ENCODE data around the gene PLEKHA4.
"Not testable (repeated sequence)": the region's sequence is repeated elsewhere in the genome, so short reads cannot be mapped to it uniquely, and the experiment has no call there.

The PLEKHA4 gene

DNA sequence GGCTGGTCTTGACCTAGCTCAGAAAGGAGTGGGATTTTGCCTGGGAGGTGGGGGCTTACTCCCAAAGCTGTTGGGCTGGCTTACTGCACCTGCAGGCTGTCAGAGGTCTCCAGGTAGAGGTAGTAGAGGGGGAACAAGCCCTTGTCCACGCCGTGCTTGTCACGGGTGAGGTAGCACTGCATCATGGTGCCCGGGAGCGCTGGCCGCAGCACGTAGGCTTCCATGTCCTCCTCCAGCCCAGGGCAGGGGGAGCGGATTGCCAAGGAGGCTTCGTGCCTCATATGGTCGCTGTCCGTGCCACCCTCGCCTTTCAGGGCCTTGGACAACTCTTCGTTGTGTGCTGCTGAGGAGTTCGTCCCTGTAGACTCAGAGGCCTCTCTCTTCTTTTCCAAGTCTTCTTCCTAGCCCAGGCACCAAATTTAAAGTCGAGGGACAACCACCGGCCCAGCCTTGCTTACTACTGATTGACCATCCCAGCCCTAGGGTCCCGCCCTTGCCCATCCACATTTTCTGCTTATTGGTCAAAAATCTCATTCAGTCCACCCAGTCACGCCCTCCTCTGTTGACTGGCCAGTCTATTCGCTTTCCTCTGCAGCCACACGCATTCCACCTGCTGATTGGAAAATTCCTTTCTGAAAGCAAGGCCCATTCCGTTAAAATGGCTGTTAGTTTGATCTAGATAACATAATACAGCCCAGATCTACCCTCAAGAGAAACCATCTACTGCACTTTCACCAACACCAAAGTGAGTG is 19.6 kb upstream of the PLEKHA4 start:
- DNase-seq: no peak

- no peak for DNase-seq
Measured at GRCh38 chr19:48883726-48884125, 15.3 kb upstream of the PLEKHA4 start.

DNA sequence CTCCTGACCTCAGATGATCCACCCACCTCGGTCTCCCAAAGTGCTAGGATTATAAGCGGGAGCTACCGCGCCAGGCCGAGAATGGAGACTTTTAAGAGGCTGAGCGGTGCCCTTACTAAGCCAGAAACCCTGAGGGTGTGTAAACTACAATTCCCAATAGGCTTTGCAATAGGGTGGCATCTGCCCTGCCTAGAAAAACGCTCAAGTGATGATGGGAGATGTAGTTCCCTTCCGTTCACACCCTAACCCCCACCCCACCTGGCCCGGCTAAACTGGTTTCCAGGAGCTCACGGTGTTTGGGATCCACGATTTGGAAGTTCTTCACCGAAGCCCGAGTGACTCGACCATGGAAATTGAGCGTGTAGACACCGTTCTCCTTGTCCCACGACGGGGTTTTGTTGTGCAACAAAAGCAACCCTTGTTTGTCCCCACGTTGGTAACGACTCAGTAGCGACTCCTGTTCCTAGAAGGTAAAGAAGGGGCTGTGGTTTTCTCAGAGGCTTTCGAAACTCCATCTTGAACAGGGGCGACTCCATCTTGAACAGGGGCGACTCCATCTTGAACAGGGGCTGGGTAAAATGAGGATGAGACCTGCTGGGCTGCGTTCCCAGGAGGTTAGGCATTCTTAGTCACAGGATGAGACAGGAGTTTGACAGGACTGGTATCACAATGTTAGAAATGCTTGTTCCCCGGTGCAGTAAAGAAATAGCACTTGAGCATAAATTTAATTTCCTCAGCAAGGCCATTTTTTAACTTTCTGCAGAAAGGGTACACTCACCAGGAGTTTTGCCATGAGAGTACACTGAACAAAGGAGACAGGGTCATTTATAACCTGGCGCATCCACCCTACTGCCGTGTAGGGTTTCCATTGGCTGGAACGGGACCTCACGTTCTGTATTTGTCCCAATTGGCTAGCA is 13.6 kb upstream of the PLEKHA4 start:
- peak; percentile 38 for DNase-seq

DNA sequence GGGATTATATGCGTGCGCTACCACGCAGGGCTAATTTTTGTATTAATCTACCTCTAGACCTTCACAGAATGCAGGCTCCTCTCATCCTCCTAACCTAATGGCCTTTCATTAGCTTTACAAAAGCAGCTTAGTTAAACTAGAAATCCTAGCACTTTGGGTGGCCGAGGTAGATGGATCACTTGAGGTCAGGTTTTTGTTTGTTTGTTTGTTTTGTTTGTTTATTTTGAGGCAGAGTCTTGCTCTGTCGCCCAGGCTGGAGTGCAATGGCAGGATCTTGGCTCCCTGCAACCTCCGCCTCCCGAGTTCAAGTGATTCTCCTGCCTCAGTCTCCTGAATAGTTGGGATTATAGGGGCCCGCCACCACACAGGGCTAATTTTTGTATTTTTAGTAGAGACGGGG is 11.3 kb upstream of the PLEKHA4 start:
- DNase-seq: not testable (repeated sequence)

DNA sequence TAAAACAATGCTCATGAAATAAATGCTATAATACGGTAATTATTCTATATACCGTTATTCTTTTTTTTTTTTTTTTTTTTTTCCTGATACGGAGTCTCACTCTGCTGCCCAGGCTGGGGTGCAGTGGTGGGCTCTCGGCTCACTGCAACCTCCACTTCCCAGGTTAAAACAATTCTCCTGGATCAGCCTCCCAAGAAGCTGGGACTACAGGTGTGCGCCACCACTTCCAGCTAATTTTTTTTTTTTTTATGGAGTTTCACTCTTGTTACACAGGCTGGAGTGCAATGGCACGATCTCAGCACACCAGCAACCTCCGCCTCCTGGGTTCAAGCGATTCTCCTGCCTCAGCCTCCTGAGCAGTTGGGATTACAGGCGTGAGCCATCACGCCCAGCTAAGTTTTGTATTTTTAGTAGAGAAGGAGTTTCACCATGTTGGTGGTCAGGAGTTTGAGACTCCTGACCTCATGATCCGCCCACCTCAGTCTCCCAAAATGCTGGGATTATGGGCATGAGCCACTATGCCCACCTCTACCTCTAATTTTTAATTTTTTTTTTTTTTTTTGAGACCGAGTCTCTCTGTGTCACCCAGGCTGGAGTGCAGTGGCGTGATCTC is 10.7 kb upstream of the PLEKHA4 start:
- DNase-seq: no peak

DNA sequence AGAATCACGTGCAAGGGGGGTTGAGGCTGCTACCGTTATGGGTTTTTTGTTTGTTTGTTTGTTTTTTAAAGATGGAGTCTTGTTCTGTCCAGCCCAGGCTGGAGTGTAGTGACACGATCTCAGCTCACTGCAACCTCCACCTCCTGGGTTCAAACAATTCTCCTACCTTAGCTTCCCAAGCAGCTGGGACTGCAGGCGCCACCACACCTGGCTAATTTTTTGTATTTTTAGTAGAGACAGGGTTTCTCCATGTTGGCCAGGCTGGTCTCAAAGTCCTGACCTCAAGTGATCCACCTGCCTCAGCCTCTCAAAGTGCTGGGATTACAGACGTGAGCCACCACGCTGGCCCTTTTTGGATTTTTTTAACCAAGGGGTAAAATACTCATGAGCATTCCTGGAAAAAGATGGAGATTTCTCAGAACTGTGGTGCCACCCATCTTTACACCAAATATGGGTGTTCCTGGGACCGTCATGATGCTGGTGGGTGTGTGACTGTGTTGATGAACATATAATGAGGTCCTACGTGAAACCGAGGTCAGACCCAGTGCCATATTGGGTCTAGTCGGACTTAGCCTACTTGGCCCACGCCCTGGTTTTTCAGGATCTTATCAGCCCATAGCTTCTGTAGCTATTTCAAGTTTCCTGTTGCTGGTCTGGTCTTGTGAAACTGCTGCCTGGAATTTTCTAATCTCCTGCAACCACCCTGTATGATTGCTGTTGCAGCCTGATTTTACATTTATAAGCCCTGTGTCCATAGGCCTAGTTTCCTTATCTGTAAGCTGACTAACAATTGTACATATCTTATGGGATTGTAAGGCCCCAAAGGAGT is 10.0 kb upstream of the PLEKHA4 start:
- peak; percentile 43 for DNase-seq

DNA sequence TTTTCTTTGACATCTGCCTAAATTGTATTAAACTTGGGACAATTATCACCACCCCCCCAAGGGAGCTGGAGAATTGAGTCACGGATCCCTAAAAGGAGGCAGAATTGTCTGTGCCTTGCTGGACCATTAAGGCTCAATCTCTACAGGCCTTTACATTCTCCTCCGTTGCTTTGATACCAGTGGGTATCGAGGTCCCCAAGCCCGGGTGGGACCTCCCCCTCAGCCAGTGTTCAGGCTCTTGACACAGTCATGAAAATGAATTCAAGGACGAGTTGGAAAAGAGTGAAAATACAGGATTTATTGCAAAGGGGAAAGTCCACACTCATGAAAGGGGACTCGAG is 9.4 kb upstream of the PLEKHA4 start:
- no peak for DNase-seq

- DNase-seq: peak; percentile 65
Measured at GRCh38 chr19:48876043-48876981, 7.9 kb upstream of the PLEKHA4 start.

- peak; percentile 37 for DNase-seq
Measured at GRCh38 chr19:48874303-48875135, 6.1 kb upstream of the PLEKHA4 start.

DNA sequence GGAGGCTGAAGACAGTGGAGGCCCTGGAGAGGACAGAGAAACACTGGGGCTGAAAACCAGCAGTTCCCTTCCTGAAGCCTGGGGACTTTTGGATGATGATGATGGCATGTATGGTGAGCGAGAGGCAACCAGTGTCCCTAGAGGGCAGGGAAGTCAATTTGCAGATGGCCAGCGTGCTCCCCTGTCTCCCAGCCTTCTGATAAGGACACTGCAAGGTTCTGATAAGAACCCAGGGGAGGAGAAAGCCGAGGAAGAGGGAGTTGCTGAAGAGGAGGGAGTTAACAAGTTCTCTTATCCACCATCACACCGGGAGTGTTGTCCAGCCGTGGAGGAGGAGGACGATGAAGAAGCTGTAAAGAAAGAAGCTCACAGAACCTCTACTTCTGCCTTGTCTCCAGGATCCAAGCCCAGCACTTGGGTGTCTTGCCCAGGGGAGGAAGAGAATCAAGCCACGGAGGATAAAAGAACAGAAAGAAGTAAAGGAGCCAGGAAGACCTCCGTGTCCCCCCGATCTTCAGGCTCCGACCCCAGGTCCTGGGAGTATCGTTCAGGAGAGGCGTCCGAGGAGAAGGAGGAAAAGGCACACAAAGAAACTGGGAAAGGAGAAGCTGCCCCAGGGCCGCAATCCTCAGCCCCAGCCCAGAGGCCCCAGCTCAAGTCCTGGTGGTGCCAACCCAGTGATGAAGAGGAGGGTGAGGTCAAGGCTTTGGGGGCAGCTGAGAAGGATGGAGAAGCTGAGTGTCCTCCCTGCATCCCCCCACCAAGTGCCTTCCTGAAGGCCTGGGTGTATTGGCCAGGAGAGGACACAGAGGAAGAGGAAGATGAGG is 5.3 kb upstream of the PLEKHA4 start:
- no peak for DNase-seq

GRCh38 chr19:48872884-48873475 is 4.6 kb upstream of the PLEKHA4 start:
- peak; percentile 81 for DNase-seq

- peak; percentile 100 for DNase-seq
Measured at GRCh38 chr19:48872182-48872883, 3.9 kb upstream of the PLEKHA4 start, which contains the start of gene PPP1R15A. TSS of gene PPP1R15A (plus strand) at chr19:48872421. CDS start at chr19:48873234, 813 bp downstream.

GRCh38 chr19:48871471-48872181 is 3.2 kb upstream of the PLEKHA4 start:
- not testable (repeated sequence) for DNase-seq

- DNase-seq: no peak
Measured at GRCh38 chr19:48870048-48870447, 1.6 kb upstream of the PLEKHA4 start.

- no peak for DNase-seq
Measured at GRCh38 chr19:48867746-48868113, 687 bp downstream of the PLEKHA4 start.

GRCh38 chr19:48867123-48867745 is 1.2 kb downstream of the PLEKHA4 start:
- no peak for DNase-seq

- DNase-seq: no peak
Measured at GRCh38 chr19:48866692-48867091, 1.7 kb downstream of the PLEKHA4 start.

All from stimulated activated CD8-positive, alpha-beta memory T cell treated with anti-CD3 and anti-CD28 coated beads, Interleukin-4, amount 100 ng/mL, for 48 hours (primary cell).